RWPE1 (cell line): ENCODE measurements around the gene SYTL3.

Experiments used
- CTCF ChIA-PET: fragments of 350-600 bp; sonication (Branson Sonifier 250); formaldehyde crosslinking; extraction: SDS; loops from one replicate; lab custom pipeline; 2021; lab: Yijun Ruan, JAX
- POLR2A ChIA-PET: fragments of 400-600 bp; formaldehyde crosslinking; extraction: SDS; loops from one replicate; lab custom pipeline; 2020; ENCODE audit warnings: antibody characterized with exemption; ENCODE audit not compliant: low non-redundant PET; lab: Yijun Ruan, JAX
- DNase-seq: peaks from one replicate; pipeline ENCODE4 v3.0.0; 2012; ENCODE audit warnings: low spot score
- H3K27ac ChIP-seq: fragments of 450-650 bp; 2 replicates; pipeline ENCODE4 v1.5.1; 2017
- CTCF ChIP-seq: fragments of 450-650 bp; conservative IDR thresholded peaks from 2 replicates; pipeline ENCODE4 v1.5.1; 2017; ENCODE audit warnings: low read depth, mild to moderate bottlenecking

Gene SYTL3

GRCh38 chr6:158764183-158764849 is 114.5 kb downstream of the SYTL3 start:
- ChIA-PET CTCF (interaction anchor here (1.6 kb wide), 1 partner anchor 60 kb away, joined by 6 read pairs; no protein-coding TSS in a partner anchor), POLR2A (no interaction called here)

GRCh38 chr6:158764926-158765325 is 115.1 kb downstream of the SYTL3 start:
- ChIA-PET POLR2A (no interaction called here), CTCF (interaction anchor here (0.6 to 1.6 kb wide), 4 partner anchors 47 to 544 kb away, joined by 3 to 6 read pairs (median 4); no protein-coding TSS in a partner anchor)
- DNase-seq = no peak
- TF ChIP-seq CTCF = no peak
- 0 out of 2 replicates have a peak overlapping the region, but pooled peaks have one; percentile 50 for H3K27ac ChIP-seq

More at GRCh38 chr6:158764183-158764849, 114.5 kb downstream of the SYTL3 start:
- peak overlapping the region; percentile 50 for H3K27ac ChIP-seq
- no peak for DNase-seq
- no peak for TF ChIP-seq CTCF

GRCh38 chr6:158765499-158766068 is 115.7 kb downstream of the SYTL3 start:
- H3K27ac ChIP-seq = 0 out of 2 replicates have a peak overlapping the region, but pooled peaks have one; percentile 50
- TF ChIP-seq CTCF = no peak
- DNase-seq = no peak
- ChIA-PET CTCF (interaction anchor here (0.6 to 1.5 kb wide), 3 partner anchors 58 to 544 kb away, joined by 3 to 4 read pairs (median 3); no protein-coding TSS in a partner anchor), POLR2A (interaction anchor here (0.6 kb wide), 1 partner anchor 109 kb away, joined by 10 read pairs; no protein-coding TSS in a partner anchor)

- TF ChIP-seq CTCF = no peak
- peak overlapping the region; percentile 84 for H3K27ac ChIP-seq
- DNase-seq = no peak
- ChIA-PET CTCF (interaction anchor here (0.5 to 0.7 kb wide), 2 partner anchors 9 to 590 kb away, joined by 3 read pairs; no protein-coding TSS in a partner anchor), POLR2A (no interaction called here)
Observed at GRCh38 chr6:158766621-158767455, 117.0 kb downstream of the SYTL3 start.

GRCh38 chr6:158767709-158768108 is 117.9 kb downstream of the SYTL3 start:
- ChIA-PET CTCF (interaction anchor here (0.5 to 0.7 kb wide), 2 partner anchors 8 to 589 kb away, joined by 3 read pairs; no protein-coding TSS in a partner anchor), POLR2A (no interaction called here)
- no peak for DNase-seq
- no peak for TF ChIP-seq CTCF
- H3K27ac ChIP-seq = peak overlapping the region; percentile 84; the same call in 1 of the 2 replicates

- ChIA-PET POLR2A (no interaction called here), CTCF (no interaction called here)
- H3K27ac ChIP-seq = peak overlapping the region; percentile 84
- no peak for TF ChIP-seq CTCF
- DNase-seq = no peak
Observed at GRCh38 chr6:158768436-158768835, 118.6 kb downstream of the SYTL3 start.
